ENCODE results near the gene TMCC1.
"Not testable (repeated sequence)": the region's sequence is repeated elsewhere in the genome, so short reads cannot be mapped to it uniquely, and the experiment has no call there.

The TMCC1 gene

DNA sequence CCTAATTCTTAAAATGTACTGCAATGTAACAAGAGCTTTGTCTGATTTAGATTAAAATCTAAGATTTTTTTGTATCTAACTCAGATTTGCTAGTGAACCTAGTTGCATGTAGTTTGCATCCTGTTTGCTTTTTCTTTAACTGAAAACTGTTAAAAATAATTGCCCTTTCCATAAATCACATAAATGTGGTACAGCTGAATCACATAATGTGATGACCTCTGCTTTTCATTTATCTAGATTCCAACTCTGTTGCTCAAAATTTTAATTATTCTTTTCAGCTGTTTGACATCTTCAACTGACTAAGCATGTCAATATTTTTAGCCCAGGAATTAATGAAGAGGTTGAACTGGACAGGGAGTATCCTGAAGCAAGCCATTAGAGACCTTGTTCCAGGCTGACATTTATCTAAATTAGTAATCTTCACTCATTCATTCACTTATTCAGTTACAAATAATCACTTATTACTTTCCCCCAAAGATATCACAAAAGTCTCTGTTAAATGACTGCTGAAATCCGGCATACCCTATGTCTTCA is 185.1 kb downstream of the TMCC1 start:
- no peak for DNase-seq

- DNase-seq, result no peak
Measured at GRCh38 chr3:129705274-129705673, 188.2 kb downstream of the TMCC1 start.

DNA sequence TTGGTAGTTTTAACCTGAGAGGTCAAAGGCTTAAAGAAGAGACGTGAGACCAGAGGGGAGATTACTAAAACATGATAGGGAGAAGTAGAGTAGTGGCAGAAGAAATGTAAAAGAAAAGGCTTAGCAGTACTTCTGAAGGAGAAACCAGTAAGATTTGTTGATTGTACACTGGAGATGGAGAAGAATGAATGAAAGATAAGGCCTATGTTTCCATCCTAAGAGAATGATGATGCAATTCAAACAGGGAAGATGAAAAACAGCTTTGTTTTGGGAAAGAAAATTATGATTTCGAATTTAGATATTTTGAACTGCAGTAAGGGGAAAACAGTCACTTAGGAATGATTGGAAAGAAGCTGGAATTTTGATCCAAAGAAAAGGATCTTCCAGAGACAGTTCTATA is 189.6 kb downstream of the TMCC1 start:
- DNase-seq, result no peak

DNA sequence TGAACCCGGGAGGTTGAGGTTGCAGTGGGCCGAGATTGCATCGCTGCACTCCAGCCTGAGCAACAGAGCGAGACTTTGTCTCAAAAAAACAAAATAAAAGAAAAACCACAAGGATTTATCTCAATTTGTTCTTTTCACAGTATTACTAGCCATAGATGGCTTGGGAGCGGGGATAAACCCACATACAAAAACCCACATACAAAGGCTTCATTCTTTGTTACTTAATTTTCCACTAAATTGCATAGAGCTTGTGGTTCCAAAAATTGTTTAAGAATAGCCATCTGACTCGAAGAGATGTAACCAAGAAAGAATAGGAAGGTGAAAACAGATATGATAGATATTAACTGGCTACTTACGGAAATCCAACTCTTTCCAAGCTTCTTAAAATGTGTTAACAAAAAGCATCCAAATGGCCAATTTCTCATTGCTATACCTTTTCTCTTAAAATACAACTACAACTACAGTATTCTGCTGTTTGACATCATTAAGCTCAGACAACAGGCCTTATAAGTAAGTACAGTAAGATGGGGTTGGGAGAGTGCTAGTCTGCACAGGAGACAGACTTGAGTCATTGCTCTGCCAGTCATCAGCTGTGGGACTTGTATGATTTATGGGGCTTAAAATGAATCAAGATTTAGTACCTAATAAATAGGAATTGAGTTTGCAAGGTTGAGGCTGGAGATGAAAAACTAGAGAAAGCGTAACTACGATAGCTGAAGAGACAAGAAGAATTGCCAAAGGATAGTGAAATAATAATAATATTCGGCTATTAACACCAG is 190.4 kb downstream of the TMCC1 start:
- DNase-seq, result no peak

DNA sequence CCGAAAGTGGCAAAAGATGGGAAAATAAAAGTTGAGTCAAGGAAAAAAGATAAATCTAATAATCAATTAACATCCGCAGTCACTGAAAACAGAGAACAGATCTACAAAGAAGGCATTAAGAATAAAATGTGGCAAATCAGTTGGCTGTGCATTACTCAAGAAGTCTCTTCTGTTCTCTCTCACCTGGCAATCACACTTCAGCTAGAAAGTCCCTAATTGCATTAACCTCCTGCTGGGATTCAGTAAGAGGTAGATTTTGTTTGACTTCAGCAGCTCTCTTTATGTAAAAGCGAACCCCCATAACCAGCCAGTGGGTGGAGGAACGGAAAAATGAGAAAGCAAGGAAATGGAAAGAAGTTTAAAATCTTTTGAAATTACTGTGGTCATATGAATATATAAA is 192.3 kb downstream of the TMCC1 start:
- no peak for DNase-seq

DNA sequence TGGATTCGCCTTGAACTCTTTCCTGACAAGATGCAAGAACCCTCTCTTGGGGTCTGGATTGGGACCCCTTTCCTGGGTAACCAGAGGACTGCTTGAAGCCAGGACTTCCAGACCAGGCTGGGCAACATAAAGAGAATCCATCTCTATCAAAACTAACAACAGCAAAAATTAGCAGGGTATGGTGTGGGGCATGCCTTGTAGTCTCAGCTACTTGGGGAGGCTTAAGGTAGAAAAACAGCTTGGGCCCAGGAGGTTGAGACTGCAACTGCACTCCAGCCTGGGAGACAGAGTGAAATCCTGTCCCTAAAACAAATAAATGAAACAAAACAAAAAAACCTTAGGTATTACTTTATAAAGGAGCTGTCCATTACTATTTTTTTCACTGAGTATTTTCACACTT is 193.9 kb downstream of the TMCC1 start:
- no peak for DNase-seq

- no peak for DNase-seq
Measured at GRCh38 chr3:129699199-129699598, 194.3 kb downstream of the TMCC1 start.

- DNase-seq, result no peak
Measured at GRCh38 chr3:129697229-129697969, 196.1 kb downstream of the TMCC1 start.

DNA sequence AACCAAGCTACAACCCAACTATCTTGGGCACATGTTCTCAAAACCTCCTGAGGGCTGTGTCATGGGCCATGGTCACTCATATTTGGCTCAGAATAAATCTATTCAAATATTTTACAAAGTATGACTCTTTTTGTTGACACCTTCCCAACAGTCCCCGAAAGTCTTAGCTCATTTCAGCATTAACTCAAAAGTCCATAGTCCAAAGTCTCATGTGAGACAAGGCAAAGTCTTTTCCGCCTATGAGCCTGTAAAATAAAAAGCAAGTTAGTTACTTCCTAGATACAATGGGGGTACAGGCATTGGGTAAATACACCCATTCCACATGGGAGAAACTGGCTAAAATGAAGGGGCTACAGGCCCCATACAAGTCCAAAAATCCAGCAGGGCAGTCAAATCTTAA is 197.1 kb downstream of the TMCC1 start:
- not testable (repeated sequence) for DNase-seq

DNA sequence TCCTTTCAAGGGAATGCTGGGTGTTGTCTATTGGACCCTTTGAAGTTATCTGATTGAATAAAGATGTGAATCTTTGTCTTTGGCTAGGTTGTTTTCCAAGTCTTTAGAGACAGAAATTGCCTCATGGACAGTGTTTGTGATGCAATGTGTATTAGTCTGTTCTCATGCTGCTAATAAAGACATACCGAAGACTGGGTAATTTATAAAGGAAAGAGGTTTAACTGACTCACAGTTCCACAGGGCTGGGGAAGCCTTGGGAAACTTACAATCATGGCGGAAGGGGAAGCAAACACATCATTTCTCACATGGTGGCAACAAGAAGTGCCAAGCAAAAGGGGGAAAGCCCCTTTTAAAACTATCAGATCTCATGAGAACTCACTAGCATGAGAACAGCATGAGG is 198.3 kb downstream of the TMCC1 start:
- DNase-seq, result no peak

GRCh38 chr3:129694228-129694627 is 199.3 kb downstream of the TMCC1 start:
- DNase-seq, result no peak

- DNase-seq, result no peak
Measured at GRCh38 chr3:129692743-129693142, 200.8 kb downstream of the TMCC1 start.

DNA sequence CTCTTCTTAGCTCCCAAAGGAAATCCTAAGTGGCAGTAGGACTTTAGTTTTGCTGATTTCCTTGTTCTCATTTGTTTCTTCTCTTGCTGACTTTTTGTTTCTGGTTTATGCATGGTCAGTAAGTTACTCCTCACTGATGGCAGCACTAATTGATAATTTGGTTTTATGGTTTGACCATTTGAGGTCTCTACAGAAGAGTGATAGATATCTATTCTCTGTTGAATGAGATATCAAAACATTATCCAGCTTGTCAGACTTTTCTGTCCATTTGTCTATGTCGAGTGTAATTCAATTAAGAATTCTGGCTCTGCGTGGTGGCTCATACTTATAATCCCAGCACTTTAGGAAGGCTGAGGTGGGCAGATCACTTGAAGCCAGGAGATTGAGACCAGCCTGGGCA is 202.5 kb downstream of the TMCC1 start:
- no peak for DNase-seq

DNA sequence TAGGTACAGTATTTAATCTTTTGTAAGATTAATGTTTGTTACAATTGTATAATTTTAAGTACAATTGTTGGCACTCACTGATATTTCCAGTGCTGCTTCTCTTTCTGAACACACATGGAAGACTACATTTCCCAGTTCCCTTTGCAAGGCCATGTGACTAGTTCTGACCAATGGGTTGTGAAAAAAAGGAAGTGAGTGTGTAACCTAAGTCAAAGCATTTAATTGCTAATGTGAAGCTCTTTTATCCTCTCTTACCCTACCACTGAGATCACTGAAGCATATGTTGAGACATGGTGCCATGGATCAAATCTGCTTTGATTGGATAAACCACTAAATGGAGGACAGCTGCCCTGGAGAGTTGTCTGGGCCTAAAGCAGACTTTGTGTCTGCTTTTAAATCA is 203.1 kb downstream of the TMCC1 start:
- peak; percentile 91 for DNase-seq

DNA sequence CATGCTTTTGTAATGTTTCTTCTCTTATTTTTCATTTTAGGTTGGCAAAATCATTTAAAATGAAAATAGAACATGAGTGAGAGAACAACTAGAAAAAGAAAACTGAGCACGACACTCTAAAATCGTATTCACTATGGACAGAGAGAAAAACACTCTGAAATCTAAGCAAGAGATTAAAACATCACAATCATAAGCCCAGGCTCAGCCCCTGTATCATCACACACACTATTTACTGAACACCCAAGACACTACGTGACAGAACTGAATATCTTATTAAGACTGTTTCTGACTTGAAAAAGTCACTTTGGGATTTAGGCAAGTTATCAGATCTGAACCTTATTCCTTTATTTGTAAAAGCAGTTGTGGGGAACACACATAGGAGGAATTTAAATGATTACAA is 204.5 kb downstream of the TMCC1 start:
- no peak for DNase-seq

GRCh38 chr3:129688271-129688895 is 205.1 kb downstream of the TMCC1 start:
- DNase-seq, result no peak

GRCh38 chr3:129687586-129688125 is 205.9 kb downstream of the TMCC1 start:
- DNase-seq, result no peak

GRCh38 chr3:129686941-129687340 is 206.6 kb downstream of the TMCC1 start:
- peak; percentile 64 for DNase-seq

DNA sequence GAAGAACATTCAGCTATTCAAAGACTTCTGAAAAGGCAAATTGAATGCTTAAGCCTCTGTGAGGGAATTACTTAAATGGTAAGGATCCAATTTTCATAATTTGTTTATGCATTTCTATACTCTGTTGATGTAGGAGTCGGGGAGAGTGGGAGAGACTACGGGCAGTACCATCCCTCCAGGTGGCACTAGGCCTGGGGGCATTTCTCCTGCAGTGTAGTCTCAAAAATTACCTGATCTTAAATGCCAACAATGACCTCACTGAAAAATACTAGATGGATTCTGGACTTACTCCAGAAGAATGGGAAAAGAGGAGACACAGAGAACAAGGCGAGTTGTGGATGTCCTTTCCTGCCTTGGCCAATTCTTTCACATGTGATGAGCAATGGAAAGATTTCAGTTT is 209.2 kb downstream of the TMCC1 start:
- no peak for DNase-seq

GRCh38 chr3:129683201-129683600 is 210.3 kb downstream of the TMCC1 start:
- no peak for DNase-seq

- no peak for DNase-seq
Measured at GRCh38 chr3:129676985-129677384, 216.5 kb downstream of the TMCC1 start.

GRCh38 chr3:129674798-129675123 is 218.8 kb downstream of the TMCC1 start:
- DNase-seq, result not testable (repeated sequence)
